ENCODE measurements around the gene MVK. TPM values are rescaled to one million over a fixed set of nuclear protein-coding genes. Genes with fewer than 3 reads are reported as not detected.
"Not testable (repeated sequence)": the region's sequence is repeated elsewhere in the genome, so short reads cannot be mapped to it uniquely, and the experiment has no call there.

MVK gene
- total RNA-seq, 2 donors from 2014 or later = 12.8 to 22.6 TPM

DNA sequence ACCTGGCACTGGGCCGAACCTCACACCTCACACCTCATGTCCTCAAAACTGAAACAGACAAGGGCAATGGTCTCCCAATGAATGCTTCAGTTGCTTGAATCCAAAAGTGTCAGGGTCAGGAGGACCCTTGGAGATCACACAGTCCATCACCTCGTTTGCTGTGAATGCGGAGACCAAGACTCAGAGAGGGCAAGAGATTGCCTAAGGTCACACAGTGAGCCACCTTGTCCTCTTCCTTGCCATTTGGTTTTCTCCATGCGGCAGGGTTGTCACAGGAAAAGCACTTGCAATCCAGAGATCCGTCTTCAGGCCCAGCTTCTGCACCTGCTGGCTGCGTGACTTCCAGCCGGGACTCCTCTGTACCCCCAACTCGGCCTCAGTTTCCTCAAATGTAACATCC, 28.0 kb downstream of the MVK start:
- Histone ChIP-seq H3K27ac (ENCODE audit: low read depth, low read length) (no peak overlapping the region), H3K36me3 (ENCODE audit: control insufficient read depth, insufficient read depth, low read length) (no peaks in the 10 kb centered on the region), H3K9me3 (ENCODE audit: control insufficient read depth, low read length) (no peaks in the 10 kb centered on the region), H3K27me3 (ENCODE audit: control insufficient read depth, insufficient read depth, low read length, poor library complexity, severe bottlenecking) (no peaks in the 10 kb centered on the region), H3K9ac (ENCODE audit: extremely low read depth, low read length, poor library complexity, severe bottlenecking) (no peak overlapping the region), H3K4me3 (ENCODE audit: low read length) (no peak overlapping the region), H3K4me1 (ENCODE audit: control insufficient read depth, insufficient read depth, low read length) (peaks cover 3% of the 10 kb centered on the region)
- TF ChIP-seq, protein P1, sequence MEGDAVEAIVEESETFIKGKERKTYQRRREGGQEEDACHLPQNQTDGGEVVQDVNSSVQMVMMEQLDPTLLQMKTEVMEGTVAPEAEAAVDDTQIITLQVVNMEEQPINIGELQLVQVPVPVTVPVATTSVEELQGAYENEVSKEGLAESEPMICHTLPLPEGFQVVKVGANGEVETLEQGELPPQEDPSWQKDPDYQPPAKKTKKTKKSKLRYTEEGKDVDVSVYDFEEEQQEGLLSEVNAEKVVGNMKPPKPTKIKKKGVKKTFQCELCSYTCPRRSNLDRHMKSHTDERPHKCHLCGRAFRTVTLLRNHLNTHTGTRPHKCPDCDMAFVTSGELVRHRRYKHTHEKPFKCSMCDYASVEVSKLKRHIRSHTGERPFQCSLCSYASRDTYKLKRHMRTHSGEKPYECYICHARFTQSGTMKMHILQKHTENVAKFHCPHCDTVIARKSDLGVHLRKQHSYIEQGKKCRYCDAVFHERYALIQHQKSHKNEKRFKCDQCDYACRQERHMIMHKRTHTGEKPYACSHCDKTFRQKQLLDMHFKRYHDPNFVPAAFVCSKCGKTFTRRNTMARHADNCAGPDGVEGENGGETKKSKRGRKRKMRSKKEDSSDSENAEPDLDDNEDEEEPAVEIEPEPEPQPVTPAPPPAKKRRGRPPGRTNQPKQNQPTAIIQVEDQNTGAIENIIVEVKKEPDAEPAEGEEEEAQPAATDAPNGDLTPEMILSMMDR (conservative IDR thresholded peaks at IDR 0.05) = no peak
- H3K4me1 Mint-ChIP-seq = peaks cover 17% of the 10 kb centered on the region
- DNase-seq = no peak
- no peak overlapping the region for H3K4me3 Mint-ChIP-seq
- no peaks in the 10 kb centered on the region for H3K36me3 Mint-ChIP-seq (ENCODE audit: low read depth)
- no peaks in the 10 kb centered on the region for H3K27me3 Mint-ChIP-seq (ENCODE audit: insufficient read depth)
- WGBS, 2 experiments (ENCODE audit: insufficient coverage in 1 of 2, insufficient read length in 1 of 2) = 90 to 100% methylated on average over 7 to 8 of the region's 8 CpGs
- no peak overlapping the region for H3K27ac Mint-ChIP-seq
- H3K9me3 Mint-ChIP-seq = no peaks in the 10 kb centered on the region

GRCh38 chr12:109602132-109602531, 28.5 kb downstream of the MVK start:
- not testable (repeated sequence) for H3K27ac Mint-ChIP-seq; H3K27me3 ChIP-seq (ENCODE audit: control insufficient read depth, insufficient read depth, low read length, poor library complexity, severe bottlenecking); H3K4me1 ChIP-seq (ENCODE audit: control insufficient read depth, insufficient read depth, low read length); H3K9ac ChIP-seq (ENCODE audit: extremely low read depth, low read length, poor library complexity, severe bottlenecking); H3K36me3 Mint-ChIP-seq (ENCODE audit: low read depth); H3K4me3 Mint-ChIP-seq; H3K9me3 ChIP-seq (ENCODE audit: control insufficient read depth, low read length); H3K27me3 Mint-ChIP-seq (ENCODE audit: insufficient read depth); H3K9me3 Mint-ChIP-seq; H3K27ac ChIP-seq (ENCODE audit: low read depth, low read length); DNase-seq; H3K36me3 ChIP-seq (ENCODE audit: control insufficient read depth, insufficient read depth, low read length); H3K4me3 ChIP-seq (ENCODE audit: low read length)
- H3K4me1 Mint-ChIP-seq = peaks cover 22% of the 10 kb centered on the region
- 88 to 93% methylated on average over 2 to 5 of the region's 5 CpGs for WGBS, 2 experiments (ENCODE audit: insufficient coverage in 1 of 2, insufficient read length in 1 of 2)

GRCh38 chr12:109604132-109604585, 30.6 kb downstream of the MVK start:
- H3K36me3 Mint-ChIP-seq (ENCODE audit: low read depth) = no peaks in the 10 kb centered on the region
- DNase-seq = no peak
- Histone ChIP-seq H3K4me1 (ENCODE audit: control insufficient read depth, insufficient read depth, low read length) (peaks cover 9% of the 10 kb centered on the region), H3K4me3 (ENCODE audit: low read length) (no peak overlapping the region), H3K9ac (ENCODE audit: extremely low read depth, low read length, poor library complexity, severe bottlenecking) (no peak overlapping the region), H3K9me3 (ENCODE audit: control insufficient read depth, low read length) (no peaks in the 10 kb centered on the region), H3K27ac (ENCODE audit: low read depth, low read length) (no peak overlapping the region), H3K27me3 (ENCODE audit: control insufficient read depth, insufficient read depth, low read length, poor library complexity, severe bottlenecking) (no peaks in the 10 kb centered on the region), H3K36me3 (ENCODE audit: control insufficient read depth, insufficient read depth, low read length) (no peaks in the 10 kb centered on the region)
- 85 to 100% methylated on average over 3 of the region's 3 CpGs for WGBS, 2 experiments (ENCODE audit: insufficient coverage in 1 of 2, insufficient read length in 1 of 2)
- TF ChIP-seq, protein P1 (conservative IDR thresholded peaks at IDR 0.05) = no peak
- H3K27ac Mint-ChIP-seq = no peak overlapping the region
- H3K27me3 Mint-ChIP-seq (ENCODE audit: insufficient read depth) = no peaks in the 10 kb centered on the region
- H3K4me3 Mint-ChIP-seq = no peak overlapping the region
- no peaks in the 10 kb centered on the region for H3K9me3 Mint-ChIP-seq
- H3K4me1 Mint-ChIP-seq = peaks cover 13% of the 10 kb centered on the region

- no peak for DNase-seq
- TF ChIP-seq, protein P1 (conservative IDR thresholded peaks at IDR 0.05) = no peak
- Histone ChIP-seq H3K9ac (ENCODE audit: extremely low read depth, low read length, poor library complexity, severe bottlenecking) (no peak overlapping the region), H3K4me3 (ENCODE audit: low read length) (no peak overlapping the region), H3K4me1 (ENCODE audit: control insufficient read depth, insufficient read depth, low read length) (peaks cover 9% of the 10 kb centered on the region), H3K27me3 (ENCODE audit: control insufficient read depth, insufficient read depth, low read length, poor library complexity, severe bottlenecking) (no peaks in the 10 kb centered on the region), H3K36me3 (ENCODE audit: control insufficient read depth, insufficient read depth, low read length) (no peaks in the 10 kb centered on the region), H3K9me3 (ENCODE audit: control insufficient read depth, low read length) (no peaks in the 10 kb centered on the region), H3K27ac (ENCODE audit: low read depth, low read length) (no peak overlapping the region)
- Mint-ChIP-seq H3K27ac (no peak overlapping the region), H3K4me3 (no peak overlapping the region), H3K36me3 (ENCODE audit: low read depth) (no peaks in the 10 kb centered on the region), H3K9me3 (no peaks in the 10 kb centered on the region), H3K4me1 (peaks cover 13% of the 10 kb centered on the region), H3K27me3 (ENCODE audit: insufficient read depth) (peaks cover 2% of the 10 kb centered on the region)
- 95 to 100% methylated on average over 2 to 5 of the region's 5 CpGs for WGBS, 2 experiments (ENCODE audit: insufficient coverage in 1 of 2, insufficient read length in 1 of 2)
Observed at GRCh38 chr12:109605016-109605415, 31.4 kb downstream of the MVK start.

Measured in endodermal cell (in vitro differentiated cells).